TTC549 (cell line): ENCODE results near the gene CRTAC1.
"Not testable (repeated sequence)": the region's sequence is repeated elsewhere in the genome, so short reads cannot be mapped to it uniquely, and the experiment has no call there.

Experiments used
- FAIRE-seq: peaks from 2 replicates; lab custom pipeline; 2012; peaks lifted over from hg19 to GRCh38; lab: Jason Lieb, UNC

CRTAC1 gene

DNA sequence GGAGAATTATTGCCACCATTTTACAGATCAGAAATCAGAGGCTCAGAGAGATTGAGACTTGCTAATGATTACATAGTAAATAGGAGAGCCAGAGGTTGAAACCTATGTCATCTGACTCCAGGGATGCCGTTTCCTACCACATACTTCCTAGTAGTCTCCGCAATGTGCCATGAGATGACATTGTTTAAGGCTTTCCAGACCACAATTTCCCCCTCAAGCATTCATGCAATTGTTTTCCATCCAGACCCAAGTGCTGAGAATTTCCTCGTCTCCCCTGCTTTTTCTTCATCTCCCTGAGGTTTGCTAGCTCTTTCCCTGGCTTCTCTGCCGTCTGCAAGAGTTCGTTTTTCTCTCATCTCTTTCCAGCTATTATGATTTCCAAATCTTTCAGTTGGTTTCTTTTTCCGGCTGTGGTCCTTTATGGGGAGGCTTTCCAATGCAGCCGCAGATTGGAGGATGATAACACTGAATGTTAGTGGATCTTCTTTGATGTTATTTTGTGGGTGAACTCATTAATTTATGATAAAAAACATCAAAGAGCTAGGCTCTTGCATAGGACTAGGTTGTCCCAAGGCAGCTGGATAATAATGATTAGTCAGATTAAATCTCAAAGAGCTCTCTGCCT is 187.7 kb downstream of the CRTAC1 start:
- FAIRE-seq = no peak

DNA sequence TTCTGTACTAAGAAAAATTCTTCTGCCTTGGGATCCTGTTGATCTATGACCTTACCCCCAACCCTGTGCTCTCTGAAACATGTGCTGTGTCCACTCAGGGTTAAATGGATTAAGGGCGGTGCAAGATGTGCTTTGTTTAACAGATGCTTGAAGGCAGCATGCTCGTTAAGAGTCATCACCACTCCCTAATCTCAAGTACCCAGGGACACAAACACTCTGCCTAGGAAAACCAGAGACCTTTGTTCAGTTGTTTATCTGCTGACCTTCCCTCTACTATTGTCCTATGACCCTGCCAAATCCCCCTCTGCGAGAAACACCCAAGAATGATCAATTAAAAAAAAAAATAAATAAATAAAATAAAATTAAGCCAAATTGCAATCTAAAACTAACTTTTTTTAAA is 188.3 kb downstream of the CRTAC1 start:
- not testable (repeated sequence) for FAIRE-seq

DNA sequence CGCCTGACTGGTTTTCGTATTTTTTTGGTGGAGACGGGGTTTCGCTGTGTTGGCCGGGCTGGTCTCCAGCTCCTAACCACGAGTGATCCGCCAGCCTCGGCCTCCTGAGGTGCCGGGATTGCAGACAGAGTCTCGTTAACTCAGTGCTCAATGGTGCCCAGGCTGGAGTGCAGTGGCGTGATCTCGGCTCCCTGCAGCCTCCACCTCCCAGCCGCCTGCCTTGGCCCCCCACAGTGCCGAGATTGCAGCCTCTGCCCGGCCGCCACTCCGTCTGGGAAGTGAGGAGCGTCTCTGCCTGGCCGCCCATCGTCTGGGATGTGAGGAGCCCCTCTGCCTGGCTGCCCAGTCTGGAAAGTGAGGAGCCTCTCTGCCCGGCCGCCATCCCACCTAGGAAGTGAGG is 189.3 kb downstream of the CRTAC1 start:
- not testable (repeated sequence) for FAIRE-seq

DNA sequence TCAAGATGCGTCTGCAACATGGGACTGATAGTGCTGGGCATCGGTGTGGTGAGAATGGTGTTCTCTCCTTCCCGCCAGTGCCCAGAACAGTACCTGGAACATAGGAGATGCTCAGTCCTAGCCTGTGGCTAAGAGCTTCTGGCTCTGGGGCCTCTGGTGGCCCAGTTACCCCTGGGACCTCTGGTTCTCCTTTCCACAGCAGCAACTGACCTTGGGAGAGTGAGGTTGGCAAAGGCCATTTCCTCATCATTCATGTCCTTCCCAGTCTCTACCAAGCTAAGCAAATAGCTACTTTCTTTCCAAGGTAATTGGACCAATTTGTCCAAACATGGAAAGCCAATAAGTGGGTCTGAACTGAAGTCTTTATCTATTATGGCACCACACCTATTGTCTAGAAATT is 192.3 kb downstream of the CRTAC1 start:
- no peak for FAIRE-seq

DNA sequence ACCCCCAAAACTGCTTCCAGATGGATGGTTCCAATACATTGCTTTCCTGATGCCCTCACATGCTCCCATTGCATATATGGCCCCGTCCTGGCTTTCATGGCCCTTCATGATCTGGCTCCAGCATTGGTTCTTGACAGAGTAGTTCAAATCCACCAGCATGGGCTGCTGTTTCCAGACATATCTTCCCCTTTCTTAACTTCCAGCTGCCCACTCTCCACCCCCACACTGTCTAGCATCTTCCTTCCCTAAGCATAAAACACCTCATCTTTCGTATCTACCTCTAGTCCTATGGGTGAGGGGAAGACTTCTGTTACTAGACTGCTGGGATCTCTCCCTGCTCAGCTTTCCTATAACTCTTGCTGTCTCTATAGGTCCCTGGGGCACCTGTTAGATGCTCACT is 194.0 kb downstream of the CRTAC1 start:
- FAIRE-seq = no peak

DNA sequence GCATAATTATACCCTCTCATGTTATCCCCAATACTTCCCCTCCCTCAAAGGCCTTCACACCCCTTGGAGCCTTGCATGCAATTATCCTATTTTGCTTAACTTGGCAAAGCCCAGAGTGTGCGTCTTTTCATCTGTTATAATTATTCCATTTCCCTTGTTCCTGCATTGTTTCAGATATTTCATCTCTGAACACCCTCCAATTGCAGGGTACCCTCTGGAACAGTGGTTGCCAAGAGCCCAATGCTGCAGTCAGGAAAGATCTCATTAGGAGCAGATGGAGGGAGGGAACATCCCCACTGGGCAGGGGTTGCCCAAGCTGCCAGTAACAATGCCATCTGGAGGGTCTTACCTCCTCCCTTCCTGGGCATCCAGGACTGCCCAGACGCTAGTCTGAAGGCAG is 199.2 kb downstream of the CRTAC1 start:
- no peak for FAIRE-seq

DNA sequence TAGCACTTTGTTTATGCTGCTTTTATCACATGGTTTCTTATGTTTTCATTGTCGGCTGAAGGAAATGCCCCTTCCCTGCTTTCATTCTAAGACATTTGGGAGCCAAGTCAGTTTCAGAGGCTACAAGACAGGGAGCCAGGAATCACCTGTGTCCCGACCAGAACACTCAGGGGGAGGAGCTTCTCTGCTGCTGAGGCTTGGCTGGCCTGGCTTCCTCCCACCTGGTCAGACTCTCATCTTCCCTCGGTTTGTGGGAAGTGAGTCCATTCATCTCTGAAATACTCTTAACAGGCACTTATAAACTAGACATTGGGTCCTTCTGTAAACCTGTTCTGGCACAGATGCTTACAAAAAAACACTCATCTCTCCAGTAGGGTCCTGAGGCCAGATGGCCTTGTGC is 200.4 kb downstream of the CRTAC1 start:
- no peak for FAIRE-seq

DNA sequence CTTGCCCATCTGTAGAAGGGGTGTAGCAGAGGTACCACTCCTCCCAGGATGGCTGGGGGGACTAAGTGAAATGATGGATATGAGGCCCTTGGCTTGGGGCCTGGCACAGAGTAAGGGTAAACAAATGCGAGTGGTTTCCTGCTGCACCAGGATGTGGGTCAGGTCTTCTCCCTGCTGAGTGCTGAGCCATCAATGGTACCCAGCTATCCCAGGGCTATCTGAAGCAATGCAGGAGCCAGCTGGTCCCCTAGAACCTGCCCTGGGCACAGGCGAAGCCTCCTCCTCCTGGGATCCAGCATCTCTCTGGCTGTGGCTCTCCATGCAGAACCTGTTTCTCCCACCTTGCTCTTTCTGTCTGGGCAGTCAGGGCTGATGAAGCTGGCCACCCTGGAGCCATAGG is 201.7 kb downstream of the CRTAC1 start:
- no peak for FAIRE-seq

DNA sequence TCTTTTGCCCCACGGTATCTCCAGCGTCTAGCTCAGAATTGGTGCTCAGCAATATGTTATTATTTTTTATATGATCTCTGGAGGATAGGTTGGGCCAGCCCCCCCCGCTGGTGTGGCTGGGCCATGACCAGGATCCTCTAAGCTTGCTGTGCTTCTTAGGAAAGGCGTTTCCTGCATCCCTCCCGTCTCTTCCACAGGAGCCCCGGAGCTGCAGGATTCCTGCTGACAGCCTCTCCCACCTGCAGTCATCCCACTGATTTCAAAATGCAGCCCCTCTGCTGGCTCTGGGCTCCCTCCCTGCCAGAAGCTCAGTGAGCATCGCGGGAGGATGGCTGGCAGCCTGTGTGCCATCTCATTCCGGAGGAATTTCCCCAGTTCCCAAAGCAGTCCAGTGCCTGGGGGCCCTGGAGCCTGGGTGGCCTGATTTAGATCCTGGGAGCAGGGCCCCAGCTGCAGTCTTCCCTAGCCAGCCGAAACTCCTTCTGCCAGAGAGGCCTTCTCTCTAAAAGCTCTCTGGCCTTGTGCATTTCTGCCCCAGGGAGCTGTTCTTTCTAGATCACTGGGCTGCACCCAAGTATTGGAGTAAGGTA is 202.6 kb downstream of the CRTAC1 start:
- no peak for FAIRE-seq

DNA sequence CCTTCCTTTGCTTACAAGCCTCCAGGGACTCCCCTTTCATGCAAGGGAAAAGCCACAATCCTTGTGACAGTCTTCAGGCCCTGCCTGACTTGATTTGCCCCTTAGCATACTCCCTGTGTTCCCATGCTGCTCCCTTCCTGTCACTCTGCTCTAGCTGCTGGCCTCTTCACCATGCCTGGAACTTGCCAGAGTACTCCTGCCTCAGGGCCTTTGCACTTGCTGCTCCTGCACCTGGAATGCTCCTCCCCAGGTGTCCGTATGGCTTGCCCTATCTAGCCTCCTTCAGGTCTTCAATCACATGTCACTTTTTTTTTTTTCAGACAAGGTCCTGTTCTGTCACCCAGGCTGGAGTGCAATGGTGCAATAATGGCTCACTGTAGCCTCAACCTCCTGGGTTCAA is 203.5 kb downstream of the CRTAC1 start:
- no peak for FAIRE-seq

DNA sequence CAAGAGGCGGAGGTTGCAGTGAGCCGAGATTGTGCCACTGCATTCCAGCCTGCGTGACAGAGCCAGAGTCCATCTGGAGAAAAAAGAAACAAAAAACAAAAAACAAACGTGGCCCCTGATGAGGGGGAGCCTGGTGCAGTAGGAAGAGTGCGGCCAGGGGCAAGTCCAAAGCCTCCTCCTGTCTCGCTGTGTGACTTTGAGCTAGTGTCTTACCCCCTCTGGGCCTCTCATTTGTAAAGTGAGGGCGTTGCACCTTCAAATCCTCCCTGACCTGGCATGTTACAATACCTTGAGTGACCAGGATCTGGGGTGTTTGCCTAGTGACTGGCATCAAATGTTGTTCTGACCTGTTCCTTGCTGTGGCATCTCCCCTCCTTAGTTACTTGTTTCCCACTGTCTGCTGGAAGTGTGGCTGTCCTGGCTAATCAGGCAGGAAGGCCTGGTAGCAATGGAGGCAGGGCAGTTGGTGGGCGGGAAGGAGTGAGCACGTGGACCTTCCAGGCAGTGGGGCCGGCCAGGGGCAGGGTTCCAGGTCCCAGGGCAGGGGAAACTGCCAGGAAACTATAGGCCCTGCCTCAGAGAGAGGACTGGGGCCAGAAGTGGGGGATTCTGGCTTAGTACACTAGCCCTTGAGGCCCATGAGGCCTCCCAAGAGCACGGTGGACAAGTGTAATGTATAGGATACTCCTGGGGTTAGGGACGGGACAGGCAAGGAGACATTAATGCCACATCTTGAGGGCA is 205.2 kb downstream of the CRTAC1 start:
- FAIRE-seq = no peak

DNA sequence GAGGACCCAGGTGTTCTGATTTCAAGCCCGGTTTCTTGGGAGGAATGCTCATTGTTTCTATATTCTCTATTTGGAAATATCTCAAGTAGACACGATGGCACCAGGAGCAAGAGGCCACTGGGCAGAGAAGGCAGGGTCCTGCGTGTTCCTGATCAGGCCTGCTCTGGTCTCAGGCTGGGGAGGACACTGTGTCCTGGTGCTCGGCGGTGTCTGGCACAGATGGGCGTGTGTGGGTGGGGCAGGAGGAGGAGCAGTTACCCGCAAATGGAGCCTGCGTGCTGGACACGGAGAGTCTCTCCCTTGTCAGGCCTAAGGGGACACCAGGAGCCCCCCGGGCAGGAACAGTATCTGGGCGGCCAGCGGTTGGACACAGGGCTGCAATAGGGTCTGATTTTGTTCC is 206.7 kb downstream of the CRTAC1 start:
- FAIRE-seq = no peak

DNA sequence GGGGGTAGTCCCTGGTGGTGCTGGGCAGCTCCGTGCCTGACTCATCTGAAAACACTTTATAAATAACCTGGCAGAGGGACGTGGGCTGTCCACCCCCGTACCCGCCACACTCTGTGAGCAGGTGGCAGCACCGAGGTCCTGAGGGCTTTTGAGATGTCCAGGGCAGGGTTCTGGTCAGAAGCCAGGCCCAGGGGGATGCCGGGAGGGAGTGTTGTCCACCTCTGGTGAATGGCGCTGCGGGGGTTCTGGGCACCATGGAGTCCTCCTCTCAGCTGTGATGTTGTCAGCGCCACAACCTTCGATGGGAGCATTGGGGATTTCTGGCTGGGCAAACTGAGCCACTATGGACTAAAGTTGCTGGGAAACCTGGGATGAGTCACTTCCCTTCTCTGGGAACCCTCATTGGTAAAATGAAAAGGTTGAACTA is 208.1 kb downstream of the CRTAC1 start:
- FAIRE-seq = no peak

DNA sequence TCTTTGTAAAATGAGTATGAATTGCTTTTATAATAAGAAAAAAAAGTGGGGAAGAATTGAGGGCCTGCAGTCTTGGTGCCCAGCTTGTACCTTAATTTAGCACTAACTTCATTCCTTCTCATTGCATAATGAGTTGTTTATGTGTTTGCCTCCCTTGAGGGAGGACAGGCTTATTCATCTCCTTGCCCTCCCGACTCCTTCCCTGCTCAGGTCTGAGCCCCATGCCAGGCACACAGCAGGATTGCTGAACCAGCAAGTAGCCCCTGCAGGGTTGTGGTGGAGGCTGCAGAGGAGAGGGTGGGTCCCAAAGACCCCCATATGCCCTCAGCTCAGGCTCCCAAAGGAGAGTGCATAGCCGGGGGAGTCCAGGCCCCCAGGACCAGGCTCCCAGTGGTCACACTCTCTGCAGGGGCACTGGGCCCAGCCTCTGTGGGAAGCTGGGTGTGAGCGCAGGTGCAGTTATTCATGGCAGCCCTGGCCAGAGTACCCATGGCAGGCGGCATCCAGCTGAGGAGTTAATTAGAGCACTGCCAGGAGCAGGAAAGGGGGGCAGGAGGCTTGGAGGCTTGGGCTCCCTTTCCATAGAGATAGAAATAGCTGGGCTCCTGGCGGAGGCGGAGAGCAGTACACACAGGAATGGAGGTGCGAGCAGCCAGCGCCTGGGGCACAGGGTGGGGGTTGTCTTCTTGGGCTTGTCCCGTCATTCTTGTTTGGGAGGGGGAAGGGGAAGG is 208.9 kb downstream of the CRTAC1 start:
- FAIRE-seq = no peak

DNA sequence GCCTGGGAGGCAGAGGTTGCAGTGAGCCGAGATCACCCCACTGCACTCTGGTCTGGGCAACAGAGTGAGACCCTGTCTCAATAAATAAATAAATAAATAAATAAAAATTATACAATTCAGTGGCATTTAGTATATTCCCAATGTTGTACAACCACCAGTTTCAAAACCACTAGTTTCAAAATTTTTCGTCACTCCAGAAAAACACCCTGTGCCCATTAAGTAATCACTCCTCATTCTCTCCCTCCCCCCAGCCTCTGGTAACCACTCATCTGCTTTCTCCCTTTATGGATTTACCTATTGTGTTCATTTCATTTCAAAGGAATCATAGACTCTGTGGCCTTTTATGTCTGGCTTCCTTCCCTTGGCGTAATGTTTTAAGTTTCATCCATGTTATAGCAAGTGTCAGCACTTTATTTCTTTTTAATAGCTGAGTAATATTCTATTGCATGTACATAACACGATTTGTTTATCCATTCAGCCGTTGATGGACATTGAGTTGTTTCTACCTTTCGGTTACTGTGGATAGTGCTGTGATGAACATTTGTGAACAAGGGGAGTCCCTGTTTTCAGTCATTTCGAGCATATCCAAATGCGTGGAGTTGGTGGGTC is 210.2 kb downstream of the CRTAC1 start:
- no peak for FAIRE-seq

DNA sequence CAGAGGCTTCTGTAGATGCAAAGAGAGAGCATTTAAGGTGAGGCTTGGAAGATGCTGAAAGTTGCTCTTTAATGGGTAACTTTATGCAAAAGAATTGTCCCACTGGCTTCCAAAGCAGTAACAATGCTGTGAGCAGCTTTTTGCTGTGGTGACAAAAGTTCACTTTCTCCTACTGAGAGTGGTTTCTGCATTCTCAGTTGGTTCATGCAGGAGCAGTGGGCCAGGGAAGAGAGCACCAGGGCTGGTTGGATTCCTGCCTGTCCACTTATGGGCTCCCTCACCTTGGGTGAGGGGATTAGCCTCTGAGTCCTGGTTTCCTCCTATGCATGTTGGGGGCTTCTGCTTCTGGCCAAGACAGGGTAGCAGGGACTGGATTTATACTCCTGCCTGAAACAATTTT is 211.8 kb downstream of the CRTAC1 start:
- FAIRE-seq = no peak

DNA sequence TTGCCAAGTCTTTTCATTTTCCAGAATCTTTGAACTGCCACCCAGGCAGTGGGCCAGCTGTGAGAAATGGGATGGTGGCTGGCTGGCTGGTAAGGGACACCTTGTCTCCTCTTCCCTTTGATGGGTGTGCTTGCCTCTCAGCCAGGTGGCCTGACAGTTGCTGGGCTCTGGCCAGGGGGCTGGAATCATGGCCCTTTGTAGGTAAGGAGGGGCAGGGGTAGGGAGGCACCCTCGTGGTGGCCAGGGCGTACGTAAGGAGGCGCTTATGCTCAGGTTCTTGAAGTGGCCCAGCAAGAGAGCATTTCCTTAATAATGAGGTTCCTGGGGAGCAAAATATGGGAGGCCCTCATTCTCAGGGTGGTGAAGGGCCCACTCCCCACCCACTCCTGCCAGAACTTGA is 213.8 kb downstream of the CRTAC1 start:
- no peak for FAIRE-seq
